ENCODE measurements around the gene ROBO1. TPM values are rescaled to one million over a fixed set of nuclear protein-coding genes. Genes with fewer than 3 reads are reported as not detected.

Gene ROBO1
- total RNA-seq, 1 donor from 2014 or later: 250 TPM

DNA sequence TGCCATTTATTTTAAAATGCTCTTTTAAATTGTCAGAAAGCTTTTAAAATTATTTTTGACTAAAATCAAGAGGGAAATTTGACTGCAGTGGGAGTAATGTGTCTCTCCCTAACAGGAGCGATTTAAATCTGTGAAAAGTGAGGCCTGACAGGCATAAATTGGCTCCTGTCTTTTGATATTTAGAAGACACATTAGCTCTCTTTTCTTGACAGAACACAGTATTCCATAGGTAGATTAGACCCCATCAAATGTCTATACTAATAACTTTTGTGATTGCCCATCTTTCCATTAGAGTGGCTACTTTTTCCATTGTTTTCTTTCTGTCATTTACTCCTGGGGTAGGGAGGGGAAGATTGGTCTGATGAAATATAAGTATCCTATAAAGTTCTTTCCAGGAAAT is 866.3 kb downstream of the ROBO1 start:
- Mint-ChIP-seq H3K4me1 (ENCODE audit: unreplicated experiment) (peaks cover 3% of the 10 kb centered on the region), H3K27me3 (ENCODE audit: unreplicated experiment) (no peaks in the 10 kb centered on the region), H3K4me3 (ENCODE audit: unreplicated experiment) (no peak overlapping the region), H3K27ac (ENCODE audit: unreplicated experiment) (no peak overlapping the region), H3K9me3 (ENCODE audit: unreplicated experiment) (no peaks in the 10 kb centered on the region), H3K36me3 (ENCODE audit: low read depth, unreplicated experiment) (no peaks in the 10 kb centered on the region)
- TF ChIP-seq, protein P1, sequence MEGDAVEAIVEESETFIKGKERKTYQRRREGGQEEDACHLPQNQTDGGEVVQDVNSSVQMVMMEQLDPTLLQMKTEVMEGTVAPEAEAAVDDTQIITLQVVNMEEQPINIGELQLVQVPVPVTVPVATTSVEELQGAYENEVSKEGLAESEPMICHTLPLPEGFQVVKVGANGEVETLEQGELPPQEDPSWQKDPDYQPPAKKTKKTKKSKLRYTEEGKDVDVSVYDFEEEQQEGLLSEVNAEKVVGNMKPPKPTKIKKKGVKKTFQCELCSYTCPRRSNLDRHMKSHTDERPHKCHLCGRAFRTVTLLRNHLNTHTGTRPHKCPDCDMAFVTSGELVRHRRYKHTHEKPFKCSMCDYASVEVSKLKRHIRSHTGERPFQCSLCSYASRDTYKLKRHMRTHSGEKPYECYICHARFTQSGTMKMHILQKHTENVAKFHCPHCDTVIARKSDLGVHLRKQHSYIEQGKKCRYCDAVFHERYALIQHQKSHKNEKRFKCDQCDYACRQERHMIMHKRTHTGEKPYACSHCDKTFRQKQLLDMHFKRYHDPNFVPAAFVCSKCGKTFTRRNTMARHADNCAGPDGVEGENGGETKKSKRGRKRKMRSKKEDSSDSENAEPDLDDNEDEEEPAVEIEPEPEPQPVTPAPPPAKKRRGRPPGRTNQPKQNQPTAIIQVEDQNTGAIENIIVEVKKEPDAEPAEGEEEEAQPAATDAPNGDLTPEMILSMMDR (IDR thresholded peaks at IDR 0.05; ENCODE audit: unreplicated experiment): no peak
- no peak for DNase-seq (ENCODE audit: low spot score)

DNA sequence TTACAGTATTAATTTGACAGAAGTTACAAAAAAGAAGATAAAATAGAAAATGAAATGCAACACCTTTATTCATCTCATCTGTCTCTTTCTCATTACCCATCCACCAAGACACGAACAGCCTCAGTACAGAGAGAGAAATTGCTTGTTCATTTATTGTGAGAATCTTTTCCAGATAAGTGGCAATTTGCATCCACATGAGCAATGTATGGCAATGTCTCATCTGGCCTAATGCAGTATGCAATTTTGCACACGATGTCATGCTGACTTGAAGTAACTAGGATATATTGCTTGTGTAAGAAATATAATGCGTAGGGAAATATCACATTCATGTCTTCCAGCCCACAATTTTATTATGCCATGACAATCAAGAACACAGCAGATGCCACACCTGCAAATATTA is 866.9 kb downstream of the ROBO1 start:
- Mint-ChIP-seq H3K27ac (ENCODE audit: unreplicated experiment) (no peak overlapping the region), H3K4me1 (ENCODE audit: unreplicated experiment) (peaks cover 3% of the 10 kb centered on the region), H3K36me3 (ENCODE audit: low read depth, unreplicated experiment) (no peaks in the 10 kb centered on the region), H3K27me3 (ENCODE audit: unreplicated experiment) (no peaks in the 10 kb centered on the region), H3K9me3 (ENCODE audit: unreplicated experiment) (no peaks in the 10 kb centered on the region), H3K4me3 (ENCODE audit: unreplicated experiment) (no peak overlapping the region)
- TF ChIP-seq, protein P1 (IDR thresholded peaks at IDR 0.05; ENCODE audit: unreplicated experiment): no peak
- no peak for DNase-seq (ENCODE audit: low spot score)

DNA sequence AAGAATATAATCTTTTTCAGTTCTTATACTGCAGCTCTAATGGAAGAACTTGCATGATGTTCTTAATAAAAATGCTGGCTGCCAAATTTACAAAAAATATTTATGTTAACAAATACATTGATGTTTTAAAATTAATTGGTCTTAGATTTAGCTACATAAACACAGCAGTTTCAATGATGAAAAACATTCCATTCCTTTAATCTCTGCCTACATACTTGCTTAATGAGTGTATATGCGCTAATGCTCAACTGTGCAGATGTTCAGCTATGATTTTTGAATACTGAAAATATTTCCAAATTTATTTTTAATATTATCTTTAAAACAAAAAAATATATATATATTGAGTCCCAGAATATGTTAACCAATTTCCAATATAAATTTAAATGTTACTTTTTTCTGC is 867.4 kb downstream of the ROBO1 start:
- Mint-ChIP-seq H3K9me3 (ENCODE audit: unreplicated experiment) (no peaks in the 10 kb centered on the region), H3K36me3 (ENCODE audit: low read depth, unreplicated experiment) (no peaks in the 10 kb centered on the region), H3K4me3 (ENCODE audit: unreplicated experiment) (no peak overlapping the region), H3K27ac (ENCODE audit: unreplicated experiment) (no peak overlapping the region), H3K27me3 (ENCODE audit: unreplicated experiment) (no peaks in the 10 kb centered on the region), H3K4me1 (ENCODE audit: unreplicated experiment) (peaks cover 3% of the 10 kb centered on the region)
- TF ChIP-seq, protein P1 (IDR thresholded peaks at IDR 0.05; ENCODE audit: unreplicated experiment): no peak
- DNase-seq (ENCODE audit: low spot score): no peak

DNA sequence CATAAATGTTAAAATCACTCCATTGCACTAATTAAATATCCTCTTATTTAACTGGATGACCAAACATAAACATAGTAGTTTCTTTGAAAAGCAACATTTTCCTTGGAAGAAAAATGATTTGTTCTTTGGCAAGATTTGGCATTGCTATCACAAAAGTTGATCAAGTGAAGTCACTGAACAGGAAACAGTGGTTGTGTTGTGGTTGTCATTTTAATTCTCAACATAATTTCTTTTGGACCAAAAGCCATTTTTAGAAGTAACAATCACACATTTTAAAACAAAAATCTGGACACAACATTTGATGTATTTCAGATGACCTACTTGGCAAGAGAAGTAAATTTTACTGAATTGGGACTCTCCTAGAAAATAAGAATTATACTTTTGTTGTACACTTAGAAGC is 872.3 kb downstream of the ROBO1 start:
- Mint-ChIP-seq H3K27ac (ENCODE audit: unreplicated experiment) (no peak overlapping the region), H3K4me1 (ENCODE audit: unreplicated experiment) (peaks cover 8% of the 10 kb centered on the region)

DNA sequence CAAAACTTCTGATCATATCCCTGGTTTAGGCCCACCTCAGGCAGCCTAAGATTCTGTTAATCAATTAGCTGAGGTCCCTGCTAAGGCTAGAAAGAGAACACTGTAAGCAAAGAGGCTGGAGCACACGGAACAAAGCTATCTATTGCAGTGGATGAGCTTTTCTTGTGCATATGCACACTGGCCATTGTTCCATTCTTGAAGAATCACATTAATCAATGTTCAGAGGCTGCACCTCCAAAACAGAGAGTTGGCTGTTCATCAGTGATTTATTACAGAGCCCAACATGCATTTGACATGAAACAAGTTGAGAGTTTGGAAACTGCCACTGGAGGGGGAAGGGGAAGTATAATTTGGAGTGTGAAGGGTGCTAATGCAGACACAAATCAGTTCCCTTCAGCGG is 873.0 kb downstream of the ROBO1 start:
- H3K27ac Mint-ChIP-seq (ENCODE audit: unreplicated experiment): no peak overlapping the region
- DNase-seq (ENCODE audit: low spot score): no peak
- TF ChIP-seq, protein P1 (IDR thresholded peaks at IDR 0.05; ENCODE audit: unreplicated experiment): no peak
- peaks cover 2% of the 10 kb centered on the region for H3K27me3 Mint-ChIP-seq (ENCODE audit: unreplicated experiment)
- no peaks in the 10 kb centered on the region for H3K36me3 Mint-ChIP-seq (ENCODE audit: low read depth, unreplicated experiment)
- H3K4me3 Mint-ChIP-seq (ENCODE audit: unreplicated experiment): no peak overlapping the region
- no peaks in the 10 kb centered on the region for H3K9me3 Mint-ChIP-seq (ENCODE audit: unreplicated experiment)
- peaks cover 8% of the 10 kb centered on the region for H3K4me1 Mint-ChIP-seq (ENCODE audit: unreplicated experiment)

More for the DNA sequence above, 872.3 kb downstream of the ROBO1 start:
- TF ChIP-seq, protein P1 (IDR thresholded peaks at IDR 0.05; ENCODE audit: unreplicated experiment): no peak
- Mint-ChIP-seq H3K36me3 (ENCODE audit: low read depth, unreplicated experiment) (no peaks in the 10 kb centered on the region), H3K4me3 (ENCODE audit: unreplicated experiment) (no peak overlapping the region), H3K27me3 (ENCODE audit: unreplicated experiment) (peaks cover 2% of the 10 kb centered on the region), H3K9me3 (ENCODE audit: unreplicated experiment) (no peaks in the 10 kb centered on the region)
- no peak for DNase-seq (ENCODE audit: low spot score)

All from endothelial cell (in vitro differentiated cells).